GM13977 (cell line): ENCODE measurements around the gene POU3F2.

Experiments used
- DNase-seq: peaks from one replicate; pipeline ENCODE4 v3.0.0; 2012; ENCODE audit warnings: low spot score
- in situ Hi-C: fragments of 300-500 bp; cut with MboI; formaldehyde crosslinking; loops from one replicate; pipeline ENCODE4 v1.12.0; 2022; ENCODE audit warnings: low sequenced_read_pairs, low pct_unique_long_range_greater_than_20kb, mixed read lengths, inconsistent platforms; ENCODE audit not compliant: unreplicated experiment
- TF ChIP-seq, protein P1 (sequence below): IDR thresholded peaks from 2 replicates; pipeline ENCODE4 v1.5.1; 2012; ENCODE audit warnings: mild to moderate bottlenecking, control low read depth; ENCODE audit not compliant: insufficient read depth; ENCODE audit errors: extremely low read depth, missing control alignments

Gene POU3F2

DNA sequence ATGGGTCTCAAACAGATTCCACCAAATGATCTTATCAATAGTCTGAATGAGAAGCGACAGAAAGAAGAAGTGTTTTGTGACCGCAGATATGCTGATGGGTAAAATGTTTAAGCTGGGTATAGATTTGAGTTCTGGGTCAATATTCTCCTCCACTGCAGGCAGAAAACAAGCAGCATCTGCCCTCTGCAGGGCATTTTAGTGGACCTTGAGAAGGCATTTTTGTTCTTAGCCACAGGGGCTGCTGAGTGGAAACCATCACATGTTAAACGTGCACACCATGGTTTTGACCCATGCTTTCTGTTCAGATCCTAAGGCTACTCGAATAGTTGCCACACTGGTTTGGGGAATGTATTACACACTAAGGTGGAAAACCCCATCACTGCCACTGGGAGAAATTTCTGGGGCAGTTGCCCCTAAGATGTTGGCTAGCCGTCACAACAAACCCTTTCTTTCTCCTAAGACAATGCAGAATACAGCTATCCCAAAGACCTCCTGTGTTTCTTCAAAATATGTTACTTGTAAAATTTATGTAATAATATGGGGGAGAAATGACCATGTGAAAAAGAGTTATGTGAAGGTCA, 5.5 kb downstream of the POU3F2 start:
- TF ChIP-seq, protein P1, sequence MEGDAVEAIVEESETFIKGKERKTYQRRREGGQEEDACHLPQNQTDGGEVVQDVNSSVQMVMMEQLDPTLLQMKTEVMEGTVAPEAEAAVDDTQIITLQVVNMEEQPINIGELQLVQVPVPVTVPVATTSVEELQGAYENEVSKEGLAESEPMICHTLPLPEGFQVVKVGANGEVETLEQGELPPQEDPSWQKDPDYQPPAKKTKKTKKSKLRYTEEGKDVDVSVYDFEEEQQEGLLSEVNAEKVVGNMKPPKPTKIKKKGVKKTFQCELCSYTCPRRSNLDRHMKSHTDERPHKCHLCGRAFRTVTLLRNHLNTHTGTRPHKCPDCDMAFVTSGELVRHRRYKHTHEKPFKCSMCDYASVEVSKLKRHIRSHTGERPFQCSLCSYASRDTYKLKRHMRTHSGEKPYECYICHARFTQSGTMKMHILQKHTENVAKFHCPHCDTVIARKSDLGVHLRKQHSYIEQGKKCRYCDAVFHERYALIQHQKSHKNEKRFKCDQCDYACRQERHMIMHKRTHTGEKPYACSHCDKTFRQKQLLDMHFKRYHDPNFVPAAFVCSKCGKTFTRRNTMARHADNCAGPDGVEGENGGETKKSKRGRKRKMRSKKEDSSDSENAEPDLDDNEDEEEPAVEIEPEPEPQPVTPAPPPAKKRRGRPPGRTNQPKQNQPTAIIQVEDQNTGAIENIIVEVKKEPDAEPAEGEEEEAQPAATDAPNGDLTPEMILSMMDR = peak; percentile 46
- DNase-seq = no peak
- in situ Hi-C loops = loop anchor here (25.0 kb wide), 2 partner anchors 772 to 1622 kb away; partner anchors contain the start of genes PRDM13 and SIM1

DNA sequence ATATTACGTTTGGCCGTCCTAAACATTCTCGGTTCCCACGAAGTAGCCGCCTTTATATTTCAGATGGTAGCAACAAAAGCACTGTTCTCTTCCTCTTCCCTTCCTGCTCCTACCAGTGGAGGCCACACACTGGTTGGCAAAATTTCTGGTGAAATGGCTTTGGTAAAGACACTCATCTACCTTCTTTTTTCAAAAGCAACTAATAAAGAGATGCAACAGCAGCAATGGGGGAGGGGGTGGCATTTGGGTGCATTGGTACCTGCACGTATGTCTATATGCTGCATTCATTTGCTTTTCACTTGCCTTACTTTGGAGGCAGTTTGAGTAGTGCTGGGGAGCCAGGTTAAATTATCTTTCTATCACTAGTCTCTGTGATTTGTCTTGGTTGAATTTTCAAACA, 6.0 kb downstream of the POU3F2 start:
- DNase-seq = no peak
- in situ Hi-C loops = loop anchor here (25.0 kb wide), 2 partner anchors 772 to 1622 kb away; partner anchors contain the start of genes PRDM13 and SIM1
- TF ChIP-seq, protein P1 = no peak

DNA sequence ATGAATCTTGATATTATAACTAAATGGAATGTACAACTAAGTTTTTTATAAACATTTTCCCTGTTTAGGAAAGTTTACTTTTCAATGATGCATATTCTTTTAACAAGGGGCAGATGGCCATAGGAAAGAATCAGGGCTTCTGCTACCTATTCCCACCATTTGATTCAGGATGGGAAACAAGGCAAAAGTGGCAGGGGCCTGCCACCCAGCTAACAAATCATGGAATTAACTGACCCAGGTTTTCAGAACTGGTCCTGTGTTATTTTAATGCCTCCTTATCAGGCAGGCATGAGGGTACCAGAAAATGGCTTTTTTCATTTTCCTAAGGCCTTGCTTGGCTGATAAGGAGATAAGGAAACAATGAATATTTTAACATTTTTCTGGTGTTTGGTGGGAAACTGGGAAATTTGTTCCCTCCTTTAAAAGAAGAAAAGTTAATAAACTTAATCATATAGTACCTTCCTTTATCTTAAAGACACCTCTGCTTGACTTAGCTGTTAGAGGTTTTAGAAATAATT, 6.7 kb downstream of the POU3F2 start:
- DNase-seq = no peak
- TF ChIP-seq, protein P1 = no peak
- in situ Hi-C loops = loop anchor here (25.0 kb wide), 2 partner anchors 771 to 1621 kb away; partner anchors contain the start of genes PRDM13 and SIM1

DNA sequence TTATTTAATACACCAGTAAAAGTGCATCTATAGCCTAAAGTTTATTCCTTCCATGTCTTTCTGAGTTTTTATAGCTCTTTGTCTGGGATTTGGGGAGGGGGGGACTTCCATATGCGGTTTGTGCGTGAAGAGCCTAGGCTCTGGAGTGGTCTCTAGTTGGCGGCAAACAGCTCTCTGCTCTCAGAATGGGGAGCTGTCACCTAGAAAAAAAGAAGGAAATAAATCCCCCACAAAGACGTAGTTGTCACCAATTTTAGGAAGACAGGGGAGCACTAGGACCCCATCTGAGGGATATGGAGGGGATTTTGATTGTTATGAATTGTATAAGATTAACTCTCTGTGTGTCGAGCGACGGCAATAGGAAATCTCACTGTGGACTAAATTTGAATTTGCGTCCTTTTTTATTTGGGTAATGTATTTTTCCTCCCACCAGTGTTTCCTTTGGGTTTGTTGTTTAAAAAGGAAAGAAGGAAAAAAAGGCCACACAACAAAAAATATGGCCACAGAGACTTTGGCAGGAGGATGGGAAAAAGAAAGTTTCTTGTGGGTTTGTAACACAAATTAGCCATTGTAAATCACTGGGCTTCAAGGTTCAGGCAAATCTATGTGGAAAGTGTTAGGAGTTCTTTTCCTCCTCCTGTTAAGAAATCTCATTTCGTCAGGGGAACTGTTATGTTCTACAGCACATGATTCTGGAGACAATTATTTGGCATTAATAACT, 7.4 kb downstream of the POU3F2 start:
- TF ChIP-seq, protein P1 = no peak
- DNase-seq = no peak
- in situ Hi-C loops = loop anchor here (25.0 kb wide), 2 partner anchors 771 to 1621 kb away; partner anchors contain the start of genes PRDM13 and SIM1

DNA sequence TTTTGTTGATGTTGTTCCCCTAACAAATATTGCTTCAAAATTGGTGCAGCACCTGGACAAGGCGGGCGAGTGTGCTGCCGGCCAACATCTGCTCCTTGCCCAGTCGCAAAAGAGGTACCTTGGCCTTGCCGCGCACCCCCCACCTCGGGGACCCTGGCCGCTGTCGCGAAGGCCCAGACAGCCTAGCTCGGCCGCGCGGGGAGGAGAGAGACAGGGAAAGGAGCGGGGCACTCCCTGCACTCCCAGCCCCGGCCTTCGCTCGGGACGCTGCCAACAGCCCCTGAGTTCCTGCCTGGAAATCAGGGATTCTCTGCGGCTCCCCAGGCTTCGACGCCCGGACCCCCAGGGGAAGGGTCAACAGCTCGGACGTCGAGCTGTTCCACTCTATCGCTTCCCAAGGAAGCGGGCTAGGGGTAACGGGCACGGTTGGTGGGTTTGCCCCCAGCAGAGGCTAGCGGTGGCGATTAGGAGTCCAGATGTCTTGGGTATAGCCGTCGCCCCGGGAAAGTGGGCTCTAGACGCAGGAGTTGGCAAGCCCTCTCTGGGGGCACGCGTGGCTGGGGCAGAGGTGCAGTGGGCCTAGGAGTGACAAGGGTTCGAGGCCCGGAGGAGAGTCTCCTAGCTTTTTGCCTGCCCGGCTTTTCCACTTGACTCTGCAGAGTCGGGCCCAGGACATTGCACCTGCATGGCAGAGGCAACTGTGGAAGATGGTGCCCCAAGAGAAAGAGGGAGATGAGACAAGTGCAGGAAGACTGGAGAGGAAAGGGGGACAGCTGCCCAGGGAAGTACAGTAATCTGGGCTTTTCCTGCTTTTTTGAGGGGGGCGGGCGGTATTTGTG, 8.2 kb downstream of the POU3F2 start:
- TF ChIP-seq, protein P1 = no peak
- in situ Hi-C loops = loop anchor here (25.0 kb wide), 2 partner anchors 770 to 1620 kb away; partner anchors contain the start of genes PRDM13 and SIM1
- DNase-seq = no peak
